Stimulated activated CD4-positive, alpha-beta T cell treated with anti-CD3 and anti-CD28 coated beads, Interleukin-4, amount 100 ng/mL, for 24 hours (primary cell): ENCODE results near the gene GCSH.
"Not testable (repeated sequence)": the region's sequence is repeated elsewhere in the genome, so short reads cannot be mapped to it uniquely, and the experiment has no call there.

ENCODE experiments used
- DNase-seq: peaks from one replicate; pipeline ENCODE4 v3.0.0-alpha.2; 2020

The GCSH gene

GRCh38 chr16:81095953-81096714 lies at the start of gene GCSH:
TSS of gene GCSH (minus strand) at chr16:81096395. CDS start at chr16:81096278, 117 bp downstream.
- peak; percentile 99 for DNase-seq

- DNase-seq: no peak
These were observed 47.8 kb upstream of the GCSH start for GRCh38 chr16:81143921-81144471.

- DNase-seq: no peak
These were observed 46.7 kb upstream of the GCSH start for GRCh38 chr16:81142864-81143263.

GRCh38 chr16:81140930-81141780 lies 45.0 kb upstream of the GCSH start:
- no peak for DNase-seq

GRCh38 chr16:81138831-81139557 lies 42.8 kb upstream of the GCSH start:
- no peak for DNase-seq

GRCh38 chr16:81137754-81138153 lies 41.6 kb upstream of the GCSH start:
- no peak for DNase-seq

- no peak for DNase-seq
These were observed 40.5 kb upstream of the GCSH start for GRCh38 chr16:81136390-81137335.

- DNase-seq: no peak
These were observed 33.9 kb upstream of the GCSH start for GRCh38 chr16:81130126-81130525.

- no peak for DNase-seq
These were observed 32.7 kb upstream of the GCSH start for GRCh38 chr16:81128726-81129524.

GRCh38 chr16:81127051-81127450 lies 30.9 kb upstream of the GCSH start:
- no peak for DNase-seq

- DNase-seq: no peak
These were observed 27.1 kb upstream of the GCSH start for GRCh38 chr16:81123092-81123852.

GRCh38 chr16:81121474-81121990 lies 25.3 kb upstream of the GCSH start:
- no peak for DNase-seq

- DNase-seq: no peak
These were observed 21.2 kb upstream of the GCSH start for GRCh38 chr16:81117436-81117835.

GRCh38 chr16:81116285-81116684 lies 20.1 kb upstream of the GCSH start:
- no peak for DNase-seq

GRCh38 chr16:81112453-81112852 lies 16.3 kb upstream of the GCSH start:
- no peak for DNase-seq

GRCh38 chr16:81109274-81109673 lies 13.1 kb upstream of the GCSH start:
- not testable (repeated sequence) for DNase-seq

- no peak for DNase-seq
These were observed 11.3 kb upstream of the GCSH start for GRCh38 chr16:81107511-81107910.

GRCh38 chr16:81106826-81107503 lies 10.8 kb upstream of the GCSH start:
- no peak for DNase-seq

- DNase-seq: no peak
These were observed 9.8 kb upstream of the GCSH start for GRCh38 chr16:81105946-81106345.
